GM23338 (cell line): ENCODE measurements around the gene SLC37A1. TPM values are rescaled to one million over a fixed set of nuclear protein-coding genes. Genes with fewer than 3 reads are reported as not detected.

Source experiments
- CREB1 ChIP-seq: fragments of 250-450 bp; sonication (Bioruptor Pico); IDR thresholded peaks from 2 replicates; pipeline ENCODE4 v1.5.0; 2020; ENCODE audit warnings: low read depth, mild to moderate bottlenecking, moderate library complexity
- EZH2 ChIP-seq: fragments of 200-600 bp; sonication (generic); IDR thresholded peaks from one replicate; pipeline ENCODE4 v1.8.0; 2017; ENCODE audit warnings: antibody characterized with exemption, mild to moderate bottlenecking, low read depth; ENCODE audit not compliant: unreplicated experiment
- EZH2phosphoT487 ChIP-seq: fragments of 200-600 bp; sonication (generic); IDR thresholded peaks from one replicate; pipeline ENCODE4 v1.8.1; 2018; ENCODE audit warnings: antibody characterized with exemption; ENCODE audit not compliant: unreplicated experiment
- NANOG ChIP-seq: IDR thresholded peaks from 2 replicates; pipeline ENCODE4 v1.6.1; 2016; ENCODE audit warnings: antibody characterized with exemption, borderline replicate concordance
- STAT1 ChIP-seq: IDR thresholded peaks from one replicate; pipeline ENCODE4 v1.6.1; 2016; ENCODE audit warnings: antibody characterized with exemption; ENCODE audit not compliant: unreplicated experiment
- ZNF462 ChIP-seq: fragments of 250-450 bp; sonication (Bioruptor Pico); IDR thresholded peaks from 2 replicates; pipeline ENCODE4 v1.5.0; 2020; ENCODE audit warnings: mild to moderate bottlenecking, moderate library complexity
- polyA plus RNA-seq: library from polyadenylated mRNA; unstranded; fragments of >200 nt; fragmentation: Nextera tagmentation; extraction: Ambion mirVana; gene quantifications from 2 replicates; pipeline ENCODE4 v1.2.1, GENCODE V29; 2016
- total RNA-seq: library from RNA; depleted of rRNA; stranded (reverse); fragments of >200 nt; shearing (Covaris generic); gene quantifications from 2 replicates; pipeline ENCODE4 v1.2.3, GENCODE V29; 2014
- TF ChIP-seq, protein P1 (sequence below): IDR thresholded peaks from one replicate; pipeline ENCODE4 v1.6.1; 2018; ENCODE audit warnings: antibody characterized with exemption; ENCODE audit not compliant: unreplicated experiment

The SLC37A1 gene
- total and polyA plus RNA-seq, 2 experiments from 2014 or later, result 14.0 to 30.3 TPM

DNA sequence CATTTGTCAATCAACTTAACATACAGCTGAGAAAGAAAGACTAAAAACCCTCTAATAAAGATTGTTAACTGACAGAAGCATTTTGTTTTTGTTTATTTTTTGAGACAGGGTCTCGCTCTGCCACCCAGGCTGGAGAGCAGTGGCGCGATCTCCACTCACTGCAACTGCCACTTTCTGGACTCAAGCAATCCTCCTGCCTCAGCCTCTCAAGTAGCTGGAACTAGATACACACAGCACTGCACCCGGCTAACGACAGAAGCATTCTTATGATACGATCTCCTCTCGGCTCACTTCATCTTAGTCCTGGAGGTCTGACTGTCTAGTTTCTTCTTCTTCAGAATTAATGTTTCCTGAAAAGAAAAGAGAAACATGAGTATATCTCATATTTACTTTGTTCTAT is 41.1 kb upstream of the SLC37A1 start (continued):
- TF ChIP-seq ZNF462 (no peak), NANOG (no peak), EZH2phosphoT487 (no peak), STAT1 (no peak), CREB1 (CRISPR knock-in tag) (no peak), EZH2 (no peak)
- TF ChIP-seq, protein P1, sequence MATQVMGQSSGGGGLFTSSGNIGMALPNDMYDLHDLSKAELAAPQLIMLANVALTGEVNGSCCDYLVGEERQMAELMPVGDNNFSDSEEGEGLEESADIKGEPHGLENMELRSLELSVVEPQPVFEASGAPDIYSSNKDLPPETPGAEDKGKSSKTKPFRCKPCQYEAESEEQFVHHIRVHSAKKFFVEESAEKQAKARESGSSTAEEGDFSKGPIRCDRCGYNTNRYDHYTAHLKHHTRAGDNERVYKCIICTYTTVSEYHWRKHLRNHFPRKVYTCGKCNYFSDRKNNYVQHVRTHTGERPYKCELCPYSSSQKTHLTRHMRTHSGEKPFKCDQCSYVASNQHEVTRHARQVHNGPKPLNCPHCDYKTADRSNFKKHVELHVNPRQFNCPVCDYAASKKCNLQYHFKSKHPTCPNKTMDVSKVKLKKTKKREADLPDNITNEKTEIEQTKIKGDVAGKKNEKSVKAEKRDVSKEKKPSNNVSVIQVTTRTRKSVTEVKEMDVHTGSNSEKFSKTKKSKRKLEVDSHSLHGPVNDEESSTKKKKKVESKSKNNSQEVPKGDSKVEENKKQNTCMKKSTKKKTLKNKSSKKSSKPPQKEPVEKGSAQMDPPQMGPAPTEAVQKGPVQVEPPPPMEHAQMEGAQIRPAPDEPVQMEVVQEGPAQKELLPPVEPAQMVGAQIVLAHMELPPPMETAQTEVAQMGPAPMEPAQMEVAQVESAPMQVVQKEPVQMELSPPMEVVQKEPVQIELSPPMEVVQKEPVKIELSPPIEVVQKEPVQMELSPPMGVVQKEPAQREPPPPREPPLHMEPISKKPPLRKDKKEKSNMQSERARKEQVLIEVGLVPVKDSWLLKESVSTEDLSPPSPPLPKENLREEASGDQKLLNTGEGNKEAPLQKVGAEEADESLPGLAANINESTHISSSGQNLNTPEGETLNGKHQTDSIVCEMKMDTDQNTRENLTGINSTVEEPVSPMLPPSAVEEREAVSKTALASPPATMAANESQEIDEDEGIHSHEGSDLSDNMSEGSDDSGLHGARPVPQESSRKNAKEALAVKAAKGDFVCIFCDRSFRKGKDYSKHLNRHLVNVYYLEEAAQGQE, result no peak
